HCT116 (cell line): Measurements from ENCODE around the gene PRKN.

Source experiments
- CEBPB ChIP-seq: IDR thresholded peaks from 2 replicates; pipeline ENCODE4 v1.6.1; 2012; ENCODE audit warnings: low read depth
- EZH2 ChIP-seq: fragments of 200-600 bp; sonication (generic); IDR thresholded peaks from 2 replicates; pipeline ENCODE4 v1.6.1; 2017; ENCODE audit warnings: antibody characterized with exemption, mixed run types
- JUND ChIP-seq: IDR thresholded peaks from 2 replicates; pipeline ENCODE4 v1.6.1; 2012
- POLR2A ChIP-seq: IDR thresholded peaks from 2 replicates; pipeline ENCODE4 v1.7.0; 2011; ENCODE audit warnings: borderline replicate concordance; ENCODE audit not compliant: insufficient read depth, insufficient read length; ENCODE audit errors: extremely low read depth
- POLR2AphosphoS5 ChIP-seq: IDR thresholded peaks from 2 replicates; pipeline ENCODE4 v1.6.1; 2011; ENCODE audit warnings: mild to moderate bottlenecking, low read depth, low read length, moderate library complexity
- SP1 ChIP-seq: IDR thresholded peaks from 2 replicates; pipeline ENCODE4 v1.6.1; 2012; ENCODE audit warnings: low read depth
- TCF7L2 ChIP-seq: IDR thresholded peaks from 2 replicates; pipeline ENCODE4 v1.7.0; 2011; ENCODE audit warnings: borderline replicate concordance, inconsistent platforms; ENCODE audit not compliant: insufficient read depth, insufficient read length; ENCODE audit errors: extremely low read depth
- YY1 ChIP-seq: IDR thresholded peaks from 2 replicates; pipeline ENCODE4 v1.6.1; 2011; ENCODE audit warnings: low read length, low read depth, moderate library complexity, mild to moderate bottlenecking; ENCODE audit not compliant: insufficient replicate concordance; ENCODE audit errors: extremely low read depth
- ZNF274 ChIP-seq: fragments of 200-500 bp; sonication (Bioruptor generic); IDR thresholded peaks from 2 replicates; pipeline ENCODE4 v1.6.1; 2014; ENCODE audit warnings: mild to moderate bottlenecking, low read depth, low read length, inconsistent platforms
- TF ChIP-seq, protein P1 (sequence below), 3 experiments: fragments of 200-600 bp in 1 of 3; sonication (generic) in 1 of 3; IDR thresholded peaks in 2 of 3; conservative IDR thresholded peaks in 1 of 3; 2 replicates each; pipeline ENCODE4 v1.5.1; 2012 to 2017; ENCODE audit warnings: low read depth in 2 of 3, low read length in 2 of 3, antibody characterized with exemption in 1 of 3, borderline replicate concordance in 1 of 3, control low read depth in 1 of 3, mild to moderate bottlenecking in 1 of 3, mixed read lengths in 1 of 3, mixed run types in 1 of 3, moderate library complexity in 1 of 3; ENCODE audit not compliant: insufficient read depth in 1 of 3

DNA sequence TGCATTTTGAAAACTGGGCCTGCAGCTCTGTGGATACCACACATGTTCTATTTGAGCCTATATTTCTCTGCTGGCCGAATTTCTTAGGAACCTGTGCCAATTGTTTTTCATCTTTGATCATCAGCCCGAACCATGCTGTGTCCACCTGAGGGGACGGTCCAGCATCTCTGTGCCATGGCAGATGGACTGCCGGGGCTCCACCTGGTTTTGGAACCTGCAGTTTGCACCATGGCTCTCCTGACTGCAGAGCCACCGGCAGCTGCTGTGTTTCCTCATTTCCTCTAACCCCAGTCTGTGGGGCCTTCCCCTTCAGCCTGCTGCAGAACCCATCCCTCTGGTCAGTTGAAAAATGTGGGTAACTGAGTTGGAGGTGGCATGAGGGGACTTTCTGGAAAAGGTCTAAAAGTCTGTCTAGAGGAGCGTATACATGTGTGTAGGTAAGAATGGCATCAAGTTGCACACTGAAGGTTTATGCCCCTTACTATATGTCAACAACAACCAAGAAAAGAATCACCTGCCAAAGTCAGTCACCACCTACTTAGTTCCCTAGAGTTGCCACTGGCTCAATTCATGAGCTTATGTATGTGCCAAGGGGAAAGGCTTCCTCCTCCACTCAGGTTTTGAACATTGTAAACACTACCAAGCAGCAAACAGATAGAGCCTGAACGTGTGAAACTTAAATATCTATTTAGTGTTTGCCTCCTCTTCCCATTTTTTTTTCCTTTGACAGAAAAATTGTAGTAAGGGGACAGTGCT lies 548.2 kb downstream of the PRKN start:
- TF ChIP-seq, protein P1, sequence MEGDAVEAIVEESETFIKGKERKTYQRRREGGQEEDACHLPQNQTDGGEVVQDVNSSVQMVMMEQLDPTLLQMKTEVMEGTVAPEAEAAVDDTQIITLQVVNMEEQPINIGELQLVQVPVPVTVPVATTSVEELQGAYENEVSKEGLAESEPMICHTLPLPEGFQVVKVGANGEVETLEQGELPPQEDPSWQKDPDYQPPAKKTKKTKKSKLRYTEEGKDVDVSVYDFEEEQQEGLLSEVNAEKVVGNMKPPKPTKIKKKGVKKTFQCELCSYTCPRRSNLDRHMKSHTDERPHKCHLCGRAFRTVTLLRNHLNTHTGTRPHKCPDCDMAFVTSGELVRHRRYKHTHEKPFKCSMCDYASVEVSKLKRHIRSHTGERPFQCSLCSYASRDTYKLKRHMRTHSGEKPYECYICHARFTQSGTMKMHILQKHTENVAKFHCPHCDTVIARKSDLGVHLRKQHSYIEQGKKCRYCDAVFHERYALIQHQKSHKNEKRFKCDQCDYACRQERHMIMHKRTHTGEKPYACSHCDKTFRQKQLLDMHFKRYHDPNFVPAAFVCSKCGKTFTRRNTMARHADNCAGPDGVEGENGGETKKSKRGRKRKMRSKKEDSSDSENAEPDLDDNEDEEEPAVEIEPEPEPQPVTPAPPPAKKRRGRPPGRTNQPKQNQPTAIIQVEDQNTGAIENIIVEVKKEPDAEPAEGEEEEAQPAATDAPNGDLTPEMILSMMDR (IDR thresholded peaks at IDR 0.05 in 2 of 3, conservative IDR thresholded peaks at IDR 0.05 in 1 of 3; ENCODE audit: borderline replicate concordance in 1 of 3, insufficient read depth in 1 of 3, low read depth in 2 of 3, low read length in 2 of 3): no peak
- TF ChIP-seq ZNF274 (no peak), EZH2 (no peak), JUND (no peak), POLR2A (no peak), POLR2AphosphoS5 (no peak), YY1 (no peak), CEBPB (no peak), SP1 (no peak), TCF7L2 (no peak)
